Endothelial cell (in vitro differentiated cells): Measurements from ENCODE around the gene ETS1. TPM values are rescaled to one million over a fixed set of nuclear protein-coding genes. Genes with fewer than 3 reads are reported as not detected.

Source experiments
- DNase-seq: peaks from one replicate; pipeline ENCODE4 v3.0.0; 2021; ENCODE audit warnings: low spot score
- H3K27ac Mint-ChIP-seq: one replicate; pipeline ENCODE4 v1.8.0; 2021; ENCODE audit warnings: mixed read lengths, inconsistent platforms; ENCODE audit not compliant: unreplicated experiment
- H3K27me3 Mint-ChIP-seq: one replicate; pipeline ENCODE4 v1.8.0; 2021; ENCODE audit warnings: mild to moderate bottlenecking, moderate library complexity, mixed read lengths, inconsistent platforms; ENCODE audit not compliant: unreplicated experiment
- H3K36me3 Mint-ChIP-seq: one replicate; pipeline ENCODE4 v1.8.0; 2021; ENCODE audit warnings: mild to moderate bottlenecking, low read depth, mixed read lengths, inconsistent platforms; ENCODE audit not compliant: unreplicated experiment
- H3K4me1 Mint-ChIP-seq: one replicate; pipeline ENCODE4 v1.8.0; 2021; ENCODE audit warnings: mild to moderate bottlenecking, mixed read lengths, inconsistent platforms; ENCODE audit not compliant: unreplicated experiment
- H3K4me3 Mint-ChIP-seq: one replicate; pipeline ENCODE4 v1.8.0; 2021; ENCODE audit warnings: mild to moderate bottlenecking, mixed read lengths, inconsistent platforms; ENCODE audit not compliant: unreplicated experiment
- H3K9me3 Mint-ChIP-seq: one replicate; pipeline ENCODE4 v1.8.0; 2021; ENCODE audit warnings: mixed read lengths, inconsistent platforms; ENCODE audit not compliant: unreplicated experiment
- CTCF ChIP-seq: fragments of 200-600 bp; sonication (generic); IDR thresholded peaks from one replicate; pipeline ENCODE4 v1.5.0; 2021; ENCODE audit warnings: antibody characterized with exemption; ENCODE audit not compliant: unreplicated experiment
- total RNA-seq: library from RNA; stranded (reverse); fragmentation: NEBNext Ultra II Directional; extraction: Animal tissue kit (Norgen Biotek cat#: 25700); gene quantifications from one replicate; pipeline ENCODE4 v1.2.1, GENCODE V29; 2021; ENCODE audit not compliant: unreplicated experiment

Gene ETS1
- total RNA-seq, 1 donor from 2014 or later, result 309 TPM

- H3K27me3 Mint-ChIP-seq, result peaks cover 1% of the 10 kb centered on the region
- peaks cover 37% of the 10 kb centered on the region for H3K4me1 Mint-ChIP-seq
- no peaks in the 10 kb centered on the region for H3K9me3 Mint-ChIP-seq
- peak overlapping the region; percentile 48 for H3K4me3 Mint-ChIP-seq
- no peak for DNase-seq
- peaks cover 76% of the 10 kb centered on the region for H3K36me3 Mint-ChIP-seq
- H3K27ac Mint-ChIP-seq, result no peak overlapping the region
- no peak for TF ChIP-seq CTCF
Measured at GRCh38 chr11:128476729-128477128, 110.6 kb downstream of the ETS1 start.

GRCh38 chr11:128476049-128476448 is 111.3 kb downstream of the ETS1 start:
- no peak for TF ChIP-seq CTCF
- peaks cover 39% of the 10 kb centered on the region for H3K4me1 Mint-ChIP-seq
- H3K27ac Mint-ChIP-seq, result no peak overlapping the region
- H3K27me3 Mint-ChIP-seq, result peaks cover 2% of the 10 kb centered on the region
- peaks cover 81% of the 10 kb centered on the region for H3K36me3 Mint-ChIP-seq
- no peaks in the 10 kb centered on the region for H3K9me3 Mint-ChIP-seq
- no peak for DNase-seq
- no peak overlapping the region for H3K4me3 Mint-ChIP-seq

- H3K4me3 Mint-ChIP-seq, result peak overlapping the region; percentile 39
- peaks cover 2% of the 10 kb centered on the region for H3K27me3 Mint-ChIP-seq
- no peak for TF ChIP-seq CTCF
- peaks cover 33% of the 10 kb centered on the region for H3K4me1 Mint-ChIP-seq
- no peak for DNase-seq
- H3K36me3 Mint-ChIP-seq, result peaks cover 71% of the 10 kb centered on the region
- no peaks in the 10 kb centered on the region for H3K9me3 Mint-ChIP-seq
- H3K27ac Mint-ChIP-seq, result peak overlapping the region; percentile 39
Measured at GRCh38 chr11:128474036-128474874, 113.1 kb downstream of the ETS1 start.

- TF ChIP-seq CTCF, result no peak
- DNase-seq, result no peak
- no peak overlapping the region for H3K4me3 Mint-ChIP-seq
- no peaks in the 10 kb centered on the region for H3K9me3 Mint-ChIP-seq
- no peak overlapping the region for H3K27ac Mint-ChIP-seq
- H3K36me3 Mint-ChIP-seq, result peaks cover 67% of the 10 kb centered on the region
- H3K27me3 Mint-ChIP-seq, result peaks cover 2% of the 10 kb centered on the region
- peaks cover 30% of the 10 kb centered on the region for H3K4me1 Mint-ChIP-seq
Measured at GRCh38 chr11:128473636-128474035, 113.7 kb downstream of the ETS1 start.
